HEK293 (cell line): ENCODE results near the gene ITIH2.

Experiments used
- ATF2 ChIP-seq: fragments of 450-650 bp; formaldehyde crosslinking; IDR thresholded peaks from 2 replicates; pipeline ENCODE4 v1.5.1; 2016; ENCODE audit warnings: missing biosample characterization, missing genetic modification characterization, low read depth
- BCL11A ChIP-seq: fragments of 450-650 bp; formaldehyde crosslinking; IDR thresholded peaks from 2 replicates; pipeline ENCODE4 v1.5.1; 2016; ENCODE audit warnings: low read depth, missing biosample characterization, missing genetic modification characterization
- ELK4 ChIP-seq: IDR thresholded peaks from 2 replicates; pipeline ENCODE4 v1.6.1; 2011; ENCODE audit warnings: mild to moderate bottlenecking, low read depth, low read length, borderline replicate concordance
- GFI1B ChIP-seq: fragments of 450-650 bp; formaldehyde crosslinking; IDR thresholded peaks from 2 replicates; pipeline ENCODE4 v1.5.1; 2016; ENCODE audit warnings: missing biosample characterization, missing genetic modification characterization
- HOXD13 ChIP-seq: sonication (generic); formaldehyde crosslinking; IDR thresholded peaks from 2 replicates; pipeline ENCODE4 v1.8.0; 2022; ENCODE audit warnings: missing genetic modification reagents, borderline replicate concordance
- KLF16 ChIP-seq: fragments of 450-650 bp; formaldehyde crosslinking; IDR thresholded peaks from 2 replicates; pipeline ENCODE4 v1.5.1; 2017; ENCODE audit warnings: missing biosample characterization, missing genetic modification characterization
- KLF9 ChIP-seq: fragments of 450-650 bp; formaldehyde crosslinking; IDR thresholded peaks from 2 replicates; pipeline ENCODE4 v1.5.1; 2016; ENCODE audit warnings: missing biosample characterization, missing genetic modification characterization, low read depth
- REPIN1 ChIP-seq: fragments of 450-650 bp; formaldehyde crosslinking; IDR thresholded peaks from 2 replicates; pipeline ENCODE4 v1.5.1; 2017; ENCODE audit warnings: missing biosample characterization, missing genetic modification characterization, low read depth
- SP2 ChIP-seq: fragments of 450-650 bp; formaldehyde crosslinking; IDR thresholded peaks from 2 replicates; pipeline ENCODE4 v1.5.1; 2016; ENCODE audit warnings: missing biosample characterization, missing genetic modification characterization
- SP3 ChIP-seq: fragments of 450-650 bp; formaldehyde crosslinking; IDR thresholded peaks from 2 replicates; pipeline ENCODE4 v1.5.1; 2016; ENCODE audit warnings: missing biosample characterization, missing genetic modification characterization
- ZBTB11 ChIP-seq: fragments of 450-650 bp; formaldehyde crosslinking; conservative IDR thresholded peaks from 2 replicates; pipeline ENCODE4 v1.5.1; 2016; ENCODE audit warnings: low read depth, missing biosample characterization, missing genetic modification characterization
- ZBTB20 ChIP-seq: fragments of 450-650 bp; formaldehyde crosslinking; IDR thresholded peaks from 2 replicates; pipeline ENCODE4 v1.5.1; 2016; ENCODE audit warnings: missing biosample characterization, missing genetic modification characterization
- ZBTB26 ChIP-seq: fragments of 450-650 bp; formaldehyde crosslinking; optimal IDR thresholded peaks from 2 replicates; pipeline ENCODE3; 2016; ENCODE audit warnings: missing biosample characterization, mild to moderate bottlenecking, missing genetic modification characterization
- ZBTB7A ChIP-seq: fragments of 450-650 bp; formaldehyde crosslinking; IDR thresholded peaks from 2 replicates; pipeline ENCODE4 v1.5.1; 2016; ENCODE audit warnings: low read depth, missing biosample characterization, missing genetic modification characterization
- ZFP37 ChIP-seq: fragments of 450-650 bp; formaldehyde crosslinking; IDR thresholded peaks from 2 replicates; pipeline ENCODE4 v1.5.1; 2016; ENCODE audit warnings: missing biosample characterization, missing genetic modification characterization
- ZFP69B ChIP-seq: fragments of 450-650 bp; formaldehyde crosslinking; IDR thresholded peaks from 2 replicates; pipeline ENCODE4 v1.5.1; 2016; ENCODE audit warnings: missing biosample characterization, missing genetic modification characterization
- ZNF10 ChIP-seq: fragments of 450-650 bp; formaldehyde crosslinking; IDR thresholded peaks from 2 replicates; pipeline ENCODE4 v1.5.1; 2017; ENCODE audit warnings: missing biosample characterization, missing genetic modification characterization
- ZNF140 ChIP-seq: fragments of 450-650 bp; formaldehyde crosslinking; IDR thresholded peaks from 2 replicates; pipeline ENCODE4 v1.5.1; 2016; ENCODE audit warnings: missing biosample characterization, missing genetic modification characterization
- ZNF16 ChIP-seq: fragments of 450-650 bp; formaldehyde crosslinking; IDR thresholded peaks from 2 replicates; pipeline ENCODE4 v1.5.1; 2016; ENCODE audit warnings: low read depth, missing biosample characterization, missing genetic modification characterization
- ZNF2 ChIP-seq: fragments of 450-650 bp; formaldehyde crosslinking; IDR thresholded peaks from 2 replicates; pipeline ENCODE4 v1.5.1; 2016; ENCODE audit warnings: missing biosample characterization, missing genetic modification characterization
- ZNF211 ChIP-seq: fragments of 450-650 bp; formaldehyde crosslinking; IDR thresholded peaks from 2 replicates; pipeline ENCODE4 v1.5.1; 2016; ENCODE audit warnings: low read depth, missing biosample characterization, missing genetic modification characterization
- ZNF223 ChIP-seq: fragments of 450-650 bp; formaldehyde crosslinking; IDR thresholded peaks from 2 replicates; pipeline ENCODE4 v1.5.1; 2016; ENCODE audit warnings: missing biosample characterization, missing genetic modification characterization
- ZNF335 ChIP-seq: fragments of 450-650 bp; formaldehyde crosslinking; conservative IDR thresholded peaks from 2 replicates; pipeline ENCODE4 v1.5.1; 2016; ENCODE audit warnings: missing biosample characterization, missing genetic modification characterization
- ZNF366 ChIP-seq: fragments of 450-650 bp; formaldehyde crosslinking; conservative IDR thresholded peaks from 2 replicates; pipeline ENCODE4 v1.5.1; 2016; ENCODE audit warnings: missing biosample characterization, missing genetic modification characterization
- ZNF521 ChIP-seq: fragments of 450-650 bp; formaldehyde crosslinking; IDR thresholded peaks from 2 replicates; pipeline ENCODE4 v1.5.1; 2017; ENCODE audit warnings: missing biosample characterization, mild to moderate bottlenecking, missing genetic modification characterization
- ZNF529 ChIP-seq: fragments of 450-650 bp; formaldehyde crosslinking; IDR thresholded peaks from 2 replicates; pipeline ENCODE4 v1.5.1; 2017; ENCODE audit warnings: missing genetic modification characterization, missing biosample characterization; ENCODE audit not compliant: insufficient replicate concordance
- ZNF76 ChIP-seq: fragments of 450-650 bp; formaldehyde crosslinking; IDR thresholded peaks from 2 replicates; pipeline ENCODE4; 2016; ENCODE audit warnings: low read depth, missing biosample characterization, missing genetic modification characterization, borderline replicate concordance
- ZNF843 ChIP-seq: fragments of 450-650 bp; formaldehyde crosslinking; IDR thresholded peaks from 2 replicates; pipeline ENCODE4 v1.5.1; 2016; ENCODE audit warnings: missing biosample characterization, missing genetic modification characterization
- ZXDB ChIP-seq: fragments of 450-650 bp; formaldehyde crosslinking; IDR thresholded peaks from 2 replicates; pipeline ENCODE4 v1.5.1; 2016; ENCODE audit warnings: missing biosample characterization, missing genetic modification characterization

ITIH2 gene

GRCh38 chr10:7787857-7788638 lies 84.9 kb downstream of the ITIH2 start, which contains the start of the genes ATP5F1C and KIN (continued):
- TF ChIP-seq SP3 (peak; percentile 92), ZNF529 (tag by site-specific recombination) (no peak), ZNF211 (tag by site-specific recombination) (no peak), GFI1B (tag by site-specific recombination) (no peak), ZNF16 (peak; percentile 37; the same call in 1 of the 2 replicates), ZFP69B (tag by site-specific recombination) (peak; percentile 10; the same call in 1 of the 2 replicates), ATF2 (tag by site-specific recombination) (no peak), ZBTB7A (tag by site-specific recombination) (0 out of 2 replicates have a peak, but pooled peaks have one; percentile 52), ZFP37 (tag by site-specific recombination) (peak; percentile 97; the same call in 1 of the 2 replicates), ZBTB20 (tag by site-specific recombination) (no peak; the same call in 1 of the 2 replicates), ZBTB26 (peak; percentile 36), ZNF843 (tag by site-specific recombination) (peak; percentile 28; the same call in 1 of the 2 replicates), ZBTB11 (tag by site-specific recombination) (peak; percentile 63), REPIN1 (tag by site-specific recombination) (peak; percentile 63; the same call in 1 of the 2 replicates), ZXDB (tag by site-specific recombination) (peak; percentile 64), KLF16 (tag by site-specific recombination) (peak; percentile 89), ZNF76 (tag by site-specific recombination) (peak; percentile 85), ZNF335 (tag by site-specific recombination) (peak; percentile 72), ZNF10 (0 out of 2 replicates have a peak, but pooled peaks have one; percentile 39), KLF9 (tag by site-specific recombination) (peak; percentile 90), ZNF223 (tag by site-specific recombination) (no peak), ZNF366 (no peak), SP2 (tag by site-specific recombination) (peak; percentile 96), HOXD13 (CRISPR knock-in tag) (no peak), ZNF2 (tag by site-specific recombination) (peak; percentile 38; the same call in 1 of the 2 replicates), ZNF521 (tag by site-specific recombination) (no peak), ZNF140 (tag by site-specific recombination) (no peak), ELK4 (0 out of 2 replicates have a peak, but pooled peaks have one; percentile 48), BCL11A (no peak)
